ENCODE measurements around the gene DHX15.

Gene DHX15

DNA sequence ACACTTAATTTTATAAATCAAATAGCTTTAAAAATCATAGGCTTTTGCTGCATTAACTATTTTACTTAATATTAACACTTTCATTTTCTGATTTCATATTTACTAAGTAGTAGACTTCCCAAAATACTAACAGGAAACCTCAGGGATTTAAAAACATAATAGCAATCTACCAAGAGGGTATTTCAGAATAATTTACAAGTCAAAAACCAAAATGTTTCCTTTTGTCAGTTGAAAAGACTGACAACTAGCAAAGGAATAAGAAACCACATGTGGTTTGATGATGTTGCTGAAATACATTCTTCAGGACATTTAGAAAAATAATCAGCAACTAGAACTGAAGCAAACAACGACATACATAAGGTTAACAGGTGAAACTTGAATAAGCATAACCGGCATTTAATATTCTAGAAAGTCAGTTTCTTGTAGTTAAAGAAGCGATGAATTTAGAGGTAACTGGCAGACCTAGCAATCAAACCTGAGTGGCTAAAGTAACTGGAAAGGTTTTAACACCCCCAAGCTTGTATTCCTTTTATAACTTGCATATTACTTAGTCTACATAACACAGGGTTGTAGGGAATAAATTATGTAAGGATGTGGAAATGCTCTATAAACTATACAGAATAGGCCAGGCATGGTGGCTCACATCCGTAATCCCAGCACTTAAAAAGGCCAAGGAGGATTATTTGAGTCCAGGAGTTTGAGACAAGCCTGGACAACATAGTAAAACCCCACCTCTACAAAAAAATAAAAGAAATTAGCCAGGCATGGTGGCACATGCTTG is 40.0 kb downstream of the DHX15 start:
- H2AFZ ChIP-seq (ENCODE audit: low read length) = no peak overlapping the region

DNA sequence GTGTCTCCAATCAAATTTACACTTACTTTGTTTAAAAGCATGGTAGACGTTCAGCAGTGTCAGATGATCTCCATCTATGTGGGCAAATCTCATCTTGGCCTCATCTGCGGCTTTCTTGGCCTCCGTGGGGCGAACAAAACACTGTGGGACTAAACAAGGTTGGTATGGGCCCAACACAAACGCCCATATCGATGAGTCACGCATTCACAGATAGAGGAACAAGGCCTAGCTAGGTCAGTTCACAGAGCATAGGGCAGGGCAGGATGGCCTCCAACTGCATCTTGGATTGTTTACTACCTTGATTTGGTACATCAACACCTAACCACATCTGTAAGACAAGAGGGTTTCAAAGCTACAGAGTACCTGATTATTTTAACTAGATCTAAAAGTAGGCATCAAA is 47.3 kb downstream of the DHX15 start:
- TF ChIP-seq, protein P1, sequence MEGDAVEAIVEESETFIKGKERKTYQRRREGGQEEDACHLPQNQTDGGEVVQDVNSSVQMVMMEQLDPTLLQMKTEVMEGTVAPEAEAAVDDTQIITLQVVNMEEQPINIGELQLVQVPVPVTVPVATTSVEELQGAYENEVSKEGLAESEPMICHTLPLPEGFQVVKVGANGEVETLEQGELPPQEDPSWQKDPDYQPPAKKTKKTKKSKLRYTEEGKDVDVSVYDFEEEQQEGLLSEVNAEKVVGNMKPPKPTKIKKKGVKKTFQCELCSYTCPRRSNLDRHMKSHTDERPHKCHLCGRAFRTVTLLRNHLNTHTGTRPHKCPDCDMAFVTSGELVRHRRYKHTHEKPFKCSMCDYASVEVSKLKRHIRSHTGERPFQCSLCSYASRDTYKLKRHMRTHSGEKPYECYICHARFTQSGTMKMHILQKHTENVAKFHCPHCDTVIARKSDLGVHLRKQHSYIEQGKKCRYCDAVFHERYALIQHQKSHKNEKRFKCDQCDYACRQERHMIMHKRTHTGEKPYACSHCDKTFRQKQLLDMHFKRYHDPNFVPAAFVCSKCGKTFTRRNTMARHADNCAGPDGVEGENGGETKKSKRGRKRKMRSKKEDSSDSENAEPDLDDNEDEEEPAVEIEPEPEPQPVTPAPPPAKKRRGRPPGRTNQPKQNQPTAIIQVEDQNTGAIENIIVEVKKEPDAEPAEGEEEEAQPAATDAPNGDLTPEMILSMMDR (conservative IDR thresholded peaks at IDR 0.05; ENCODE audit: low read length) = no peak
- TF ChIP-seq EZH2phosphoT487 (IDR thresholded peaks at IDR 0.05; ENCODE audit: borderline replicate concordance) = no peak
- H4K20me1 ChIP-seq (ENCODE audit: insufficient read depth, low read length, poor library complexity, severe bottlenecking) = peaks cover 89% of the 10 kb centered on the region
- peaks cover 72% of the 10 kb centered on the region for H3K79me2 ChIP-seq (ENCODE audit: insufficient read depth, low read length)
- no peaks in the 10 kb centered on the region for H3K9me3 ChIP-seq (ENCODE audit: insufficient read depth, low read depth, low read length)
- H3F3A ChIP-seq (ENCODE audit: low read depth) = no peaks in the 10 kb centered on the region
- peaks cover 98% of the 10 kb centered on the region for H3K36me3 ChIP-seq (ENCODE audit: insufficient read depth, low read length)
- no peaks in the 10 kb centered on the region for H3K9me2 ChIP-seq (replicated peaks; ENCODE audit: low read depth, low read length)
- H3K27me3 ChIP-seq (ENCODE audit: insufficient read depth, low read length, poor library complexity, severe bottlenecking) = no peaks in the 10 kb centered on the region
- H3K4me2 ChIP-seq (ENCODE audit: low read depth, low read length, poor library complexity, severe bottlenecking) = no peak overlapping the region
- H2AFZ ChIP-seq (ENCODE audit: low read length) = no peak overlapping the region
- peaks cover 34% of the 10 kb centered on the region for H3K4me1 ChIP-seq (ENCODE audit: insufficient read depth, low read length, poor library complexity, severe bottlenecking)
- no peak overlapping the region for H3K9ac ChIP-seq (ENCODE audit: low read depth, low read length, poor library complexity, severe bottlenecking)
- H3K4me3 ChIP-seq (ENCODE audit: low read length, poor library complexity, severe bottlenecking) = no peak overlapping the region

More for the DNA sequence above, 40.0 kb downstream of the DHX15 start:
- Histone ChIP-seq H3F3A (ENCODE audit: low read depth) (no peaks in the 10 kb centered on the region), H3K4me1 (ENCODE audit: insufficient read depth, low read length, poor library complexity, severe bottlenecking) (peaks cover 27% of the 10 kb centered on the region), H3K36me3 (ENCODE audit: insufficient read depth, low read length) (peaks cover 88% of the 10 kb centered on the region), H3K9me3 (ENCODE audit: insufficient read depth, low read depth, low read length) (no peaks in the 10 kb centered on the region), H3K4me2 (ENCODE audit: low read depth, low read length, poor library complexity, severe bottlenecking) (peak overlapping the region; percentile 43), H4K20me1 (ENCODE audit: insufficient read depth, low read length, poor library complexity, severe bottlenecking) (peaks cover 96% of the 10 kb centered on the region), H3K9me2 (replicated peaks; ENCODE audit: low read depth, low read length) (no peaks in the 10 kb centered on the region), H3K4me3 (ENCODE audit: low read length, poor library complexity, severe bottlenecking) (peak overlapping the region; percentile 2), H3K79me2 (ENCODE audit: insufficient read depth, low read length) (peaks cover 89% of the 10 kb centered on the region), H3K27me3 (ENCODE audit: insufficient read depth, low read length, poor library complexity, severe bottlenecking) (no peaks in the 10 kb centered on the region), H3K9ac (ENCODE audit: low read depth, low read length, poor library complexity, severe bottlenecking) (peak overlapping the region; percentile 7)
- TF ChIP-seq EZH2phosphoT487 (IDR thresholded peaks at IDR 0.05; ENCODE audit: borderline replicate concordance) = no peak
- TF ChIP-seq, protein P1 (conservative IDR thresholded peaks at IDR 0.05; ENCODE audit: low read length) = no peak

DNA sequence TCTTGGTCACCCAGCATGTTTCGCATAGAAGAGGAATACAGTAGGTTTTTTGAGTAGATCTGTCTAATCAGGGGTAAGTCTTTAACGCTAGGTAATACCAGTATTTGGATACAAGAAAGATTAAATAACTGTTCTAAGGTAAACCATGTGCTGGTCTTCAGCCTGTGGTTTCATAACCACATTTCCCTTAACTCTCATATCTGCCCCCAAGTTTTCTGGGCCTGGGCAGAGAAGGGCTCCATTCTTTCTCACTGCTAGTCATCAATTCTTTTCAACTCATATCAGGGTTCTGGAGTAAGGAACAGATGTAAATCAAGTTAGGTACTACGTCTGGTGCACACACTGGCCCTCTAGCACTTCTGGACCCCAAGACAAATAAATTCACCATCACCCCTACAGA is 49.0 kb downstream of the DHX15 start:
- Histone ChIP-seq H3K4me3 (ENCODE audit: low read length, poor library complexity, severe bottlenecking) (peak overlapping the region; percentile 16), H3K4me1 (ENCODE audit: insufficient read depth, low read length, poor library complexity, severe bottlenecking) (peaks cover 29% of the 10 kb centered on the region), H3K9ac (ENCODE audit: low read depth, low read length, poor library complexity, severe bottlenecking) (no peak overlapping the region), H3K36me3 (ENCODE audit: insufficient read depth, low read length) (peaks cover 95% of the 10 kb centered on the region), H3K27me3 (ENCODE audit: insufficient read depth, low read length, poor library complexity, severe bottlenecking) (no peaks in the 10 kb centered on the region), H3K79me2 (ENCODE audit: insufficient read depth, low read length) (peaks cover 60% of the 10 kb centered on the region), H4K20me1 (ENCODE audit: insufficient read depth, low read length, poor library complexity, severe bottlenecking) (peaks cover 78% of the 10 kb centered on the region), H3K9me3 (ENCODE audit: insufficient read depth, low read depth, low read length) (no peaks in the 10 kb centered on the region), H2AFZ (ENCODE audit: low read length) (no peak overlapping the region), H3K9me2 (replicated peaks; ENCODE audit: low read depth, low read length) (no peaks in the 10 kb centered on the region), H3K4me2 (ENCODE audit: low read depth, low read length, poor library complexity, severe bottlenecking) (peak overlapping the region; percentile 24), H3F3A (ENCODE audit: low read depth) (no peaks in the 10 kb centered on the region)
- TF ChIP-seq, protein P1 (conservative IDR thresholded peaks at IDR 0.05; ENCODE audit: low read length) = no peak
- no peak for TF ChIP-seq EZH2phosphoT487 (IDR thresholded peaks at IDR 0.05; ENCODE audit: borderline replicate concordance)

All from Loucy (cell line).